Testis (tissue), 2 donors: Measurements from ENCODE around the gene SH3BP4.

ENCODE experiments used
- POLR2A ChIP-seq: fragments of 450-650 bp; IDR thresholded peaks from one replicate; pipeline ENCODE4 v1.6.1; 2017; ENCODE audit warnings: antibody characterized with exemption, mild to moderate bottlenecking, moderate library complexity
- TF ChIP-seq, protein P1 (sequence below), 3 experiments: fragments of 450-650 bp in 2 of 3; fragments of 200-600 bp in 1 of 3; sonication (generic) in 1 of 3; IDR thresholded peaks; one replicate each; pipeline ENCODE4 v1.5.1; 2016 to 2019; ENCODE audit warnings: antibody characterized with exemption in 3 of 3, mild to moderate bottlenecking in 2 of 3, moderate library complexity in 1 of 3

DNA sequence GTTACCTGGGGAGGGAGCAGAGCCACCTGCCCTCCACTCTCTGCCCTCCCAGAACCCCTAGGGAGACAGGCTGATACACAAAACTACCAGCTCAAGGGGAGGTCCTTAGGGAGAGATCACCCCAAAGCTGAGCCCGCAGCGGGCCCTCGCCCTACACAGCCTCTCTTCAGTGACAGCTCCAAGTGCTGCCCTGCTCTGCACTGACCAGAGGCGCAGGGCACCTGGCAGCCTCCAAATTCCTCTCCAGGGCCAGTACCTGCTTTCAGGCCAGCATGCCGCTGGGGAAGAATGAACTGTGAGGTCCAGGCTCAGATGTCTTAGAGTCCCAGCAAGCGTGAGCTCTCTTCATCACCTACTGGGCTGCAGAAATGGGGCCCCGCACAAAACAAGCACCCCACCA is 11.3 kb upstream of the SH3BP4 start:
- TF ChIP-seq, protein P1, sequence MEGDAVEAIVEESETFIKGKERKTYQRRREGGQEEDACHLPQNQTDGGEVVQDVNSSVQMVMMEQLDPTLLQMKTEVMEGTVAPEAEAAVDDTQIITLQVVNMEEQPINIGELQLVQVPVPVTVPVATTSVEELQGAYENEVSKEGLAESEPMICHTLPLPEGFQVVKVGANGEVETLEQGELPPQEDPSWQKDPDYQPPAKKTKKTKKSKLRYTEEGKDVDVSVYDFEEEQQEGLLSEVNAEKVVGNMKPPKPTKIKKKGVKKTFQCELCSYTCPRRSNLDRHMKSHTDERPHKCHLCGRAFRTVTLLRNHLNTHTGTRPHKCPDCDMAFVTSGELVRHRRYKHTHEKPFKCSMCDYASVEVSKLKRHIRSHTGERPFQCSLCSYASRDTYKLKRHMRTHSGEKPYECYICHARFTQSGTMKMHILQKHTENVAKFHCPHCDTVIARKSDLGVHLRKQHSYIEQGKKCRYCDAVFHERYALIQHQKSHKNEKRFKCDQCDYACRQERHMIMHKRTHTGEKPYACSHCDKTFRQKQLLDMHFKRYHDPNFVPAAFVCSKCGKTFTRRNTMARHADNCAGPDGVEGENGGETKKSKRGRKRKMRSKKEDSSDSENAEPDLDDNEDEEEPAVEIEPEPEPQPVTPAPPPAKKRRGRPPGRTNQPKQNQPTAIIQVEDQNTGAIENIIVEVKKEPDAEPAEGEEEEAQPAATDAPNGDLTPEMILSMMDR (IDR thresholded peaks at IDR 0.05) = no peak
- TF ChIP-seq POLR2A = no peak
